GM12878 (cell line): Measurements from ENCODE around the gene ZNF366.

Experiments used
- BACH1 ChIP-seq: fragments of 450-650 bp; IDR thresholded peaks from 2 replicates; pipeline ENCODE4 v1.6.1; 2017; ENCODE audit warnings: mild to moderate bottlenecking, borderline replicate concordance
- CTCF ChIP-seq, 3 experiments: IDR thresholded peaks in 2 of 3; conservative IDR thresholded peaks in 1 of 3; 2 replicates each; pipeline ENCODE4 v1.5.1; 2011; ENCODE audit warnings: low read depth in 3 of 3, low read length in 3 of 3, mild to moderate bottlenecking in 3 of 3, control low read depth in 2 of 3, moderate library complexity in 2 of 3, inconsistent platforms in 1 of 3, mixed read lengths in 1 of 3; ENCODE audit not compliant: control insufficient read depth in 2 of 3, insufficient read depth in 1 of 3; ENCODE audit errors: extremely low read depth in 1 of 3
- EZH2 ChIP-seq: IDR thresholded peaks from 2 replicates; pipeline ENCODE4 v1.6.1; 2012; ENCODE audit warnings: low read depth, mild to moderate bottlenecking, control low read depth, inconsistent platforms, low read length, borderline replicate concordance; ENCODE audit not compliant: control insufficient read depth
- LARP7 ChIP-seq: fragments of 450-650 bp; IDR thresholded peaks from 2 replicates; pipeline ENCODE4 v1.6.1; 2017; ENCODE audit warnings: mild to moderate bottlenecking
- PML ChIP-seq: IDR thresholded peaks from 2 replicates; pipeline ENCODE4 v1.6.1; 2012; ENCODE audit warnings: low read length, inconsistent platforms
- POLR2A ChIP-seq: IDR thresholded peaks from 2 replicates; pipeline ENCODE4 v1.6.1; 2011; ENCODE audit warnings: low read depth, mild to moderate bottlenecking, low read length
- SIN3A ChIP-seq: IDR thresholded peaks from 2 replicates; pipeline ENCODE4 v1.6.1; 2012; ENCODE audit warnings: low read depth, low read length, improper control_type of control experiment
- TCF7 ChIP-seq: IDR thresholded peaks from 2 replicates; pipeline ENCODE4 v1.6.1; 2014; ENCODE audit warnings: antibody characterized with exemption, borderline replicate concordance
- TF ChIP-seq, protein P1 (sequence below): IDR thresholded peaks from 2 replicates; pipeline ENCODE4 v1.6.1; 2012; ENCODE audit warnings: mild to moderate bottlenecking, low read depth, low read length

GRCh38 chr5:72477176-72477575 is 30.0 kb downstream of the ZNF366 start:
- TF ChIP-seq POLR2A, result no peak
- TF ChIP-seq CTCF (IDR thresholded peaks at IDR 0.05 in 2 of 3, conservative IDR thresholded peaks at IDR 0.05 in 1 of 3; ENCODE audit: control insufficient read depth in 2 of 3, extremely low read depth in 1 of 3, insufficient read depth in 1 of 3, low read depth in 3 of 3, low read length in 3 of 3), result no peak
- TF ChIP-seq LARP7, result no peak
- no peak for TF ChIP-seq TCF7
- no peak for TF ChIP-seq EZH2
- TF ChIP-seq SIN3A, result no peak
- TF ChIP-seq, protein P1, sequence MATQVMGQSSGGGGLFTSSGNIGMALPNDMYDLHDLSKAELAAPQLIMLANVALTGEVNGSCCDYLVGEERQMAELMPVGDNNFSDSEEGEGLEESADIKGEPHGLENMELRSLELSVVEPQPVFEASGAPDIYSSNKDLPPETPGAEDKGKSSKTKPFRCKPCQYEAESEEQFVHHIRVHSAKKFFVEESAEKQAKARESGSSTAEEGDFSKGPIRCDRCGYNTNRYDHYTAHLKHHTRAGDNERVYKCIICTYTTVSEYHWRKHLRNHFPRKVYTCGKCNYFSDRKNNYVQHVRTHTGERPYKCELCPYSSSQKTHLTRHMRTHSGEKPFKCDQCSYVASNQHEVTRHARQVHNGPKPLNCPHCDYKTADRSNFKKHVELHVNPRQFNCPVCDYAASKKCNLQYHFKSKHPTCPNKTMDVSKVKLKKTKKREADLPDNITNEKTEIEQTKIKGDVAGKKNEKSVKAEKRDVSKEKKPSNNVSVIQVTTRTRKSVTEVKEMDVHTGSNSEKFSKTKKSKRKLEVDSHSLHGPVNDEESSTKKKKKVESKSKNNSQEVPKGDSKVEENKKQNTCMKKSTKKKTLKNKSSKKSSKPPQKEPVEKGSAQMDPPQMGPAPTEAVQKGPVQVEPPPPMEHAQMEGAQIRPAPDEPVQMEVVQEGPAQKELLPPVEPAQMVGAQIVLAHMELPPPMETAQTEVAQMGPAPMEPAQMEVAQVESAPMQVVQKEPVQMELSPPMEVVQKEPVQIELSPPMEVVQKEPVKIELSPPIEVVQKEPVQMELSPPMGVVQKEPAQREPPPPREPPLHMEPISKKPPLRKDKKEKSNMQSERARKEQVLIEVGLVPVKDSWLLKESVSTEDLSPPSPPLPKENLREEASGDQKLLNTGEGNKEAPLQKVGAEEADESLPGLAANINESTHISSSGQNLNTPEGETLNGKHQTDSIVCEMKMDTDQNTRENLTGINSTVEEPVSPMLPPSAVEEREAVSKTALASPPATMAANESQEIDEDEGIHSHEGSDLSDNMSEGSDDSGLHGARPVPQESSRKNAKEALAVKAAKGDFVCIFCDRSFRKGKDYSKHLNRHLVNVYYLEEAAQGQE, result no peak
- TF ChIP-seq PML, result no peak
- TF ChIP-seq BACH1, result no peak
